GM18499 (cell line): ENCODE measurements around the gene AMACR.
A peak's percentile ranks its signal among the peaks of the same experiment; 100 is the strongest.

Experiments
- ATAC-seq: cut with Tn5 transposase; IDR thresholded peaks from one replicate; pipeline ENCODE4 v1.9.1; 2021; ENCODE audit warnings: moderate number of reproducible peaks; ENCODE audit not compliant: insufficient read depth, unreplicated experiment

The AMACR gene

DNA sequence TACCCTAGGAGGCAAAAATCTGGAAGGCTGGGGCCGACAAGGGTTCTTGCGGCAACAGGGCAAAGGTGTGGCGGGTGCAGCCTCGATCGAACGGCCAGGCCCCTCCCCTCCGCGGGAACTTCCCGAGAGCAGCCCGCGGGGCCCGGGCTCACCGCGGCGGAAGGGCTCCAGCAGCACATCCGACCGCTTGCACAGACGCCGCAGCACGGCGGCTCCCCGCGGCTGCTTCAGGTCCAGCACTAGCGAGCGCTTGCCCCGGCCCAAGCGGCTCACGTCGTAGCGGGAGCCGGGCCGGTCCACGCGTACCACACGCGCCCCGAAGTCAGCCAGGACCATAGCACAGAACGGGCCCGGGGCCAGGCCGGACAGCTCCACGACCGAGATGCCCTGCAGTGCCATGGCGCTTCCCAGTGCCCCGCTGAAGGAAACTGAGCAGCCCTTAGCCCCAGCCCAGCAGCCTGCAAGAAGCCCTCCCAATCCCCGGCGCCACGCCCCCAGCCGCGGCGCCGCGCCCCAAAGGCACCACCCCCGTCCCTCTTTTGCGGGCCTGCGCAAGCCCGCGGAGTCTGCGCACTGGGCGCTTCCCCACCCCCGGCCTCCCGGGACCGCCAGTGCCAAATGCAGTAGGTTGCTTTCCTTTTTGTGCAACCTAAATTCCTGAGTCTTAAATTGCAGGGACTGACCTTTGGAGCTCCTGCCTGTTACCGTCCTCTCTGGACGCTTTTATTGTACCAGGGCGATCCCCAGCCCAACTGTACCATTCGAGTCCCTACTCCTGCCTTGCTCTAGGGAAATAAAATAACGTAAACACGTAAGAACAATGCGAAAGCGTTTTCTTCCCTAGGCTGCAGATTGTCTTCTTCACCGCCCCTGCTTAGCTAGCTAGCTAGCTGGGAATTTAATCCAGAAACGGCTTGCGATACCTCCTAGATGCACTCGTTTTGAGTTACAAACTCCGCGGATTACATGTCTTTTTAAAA, at the start of gene AMACR:
Gene AMACR, minus strand, starts transcription at position 430 of the 980 bp plus-strand sequence. Its CDS starts 31 bp downstream, at position 399.
- peak; percentile 71 for ATAC-seq

GRCh38 chr5:34057569-34057968, 49.7 kb upstream of the AMACR start:
- ATAC-seq, result no peak

DNA sequence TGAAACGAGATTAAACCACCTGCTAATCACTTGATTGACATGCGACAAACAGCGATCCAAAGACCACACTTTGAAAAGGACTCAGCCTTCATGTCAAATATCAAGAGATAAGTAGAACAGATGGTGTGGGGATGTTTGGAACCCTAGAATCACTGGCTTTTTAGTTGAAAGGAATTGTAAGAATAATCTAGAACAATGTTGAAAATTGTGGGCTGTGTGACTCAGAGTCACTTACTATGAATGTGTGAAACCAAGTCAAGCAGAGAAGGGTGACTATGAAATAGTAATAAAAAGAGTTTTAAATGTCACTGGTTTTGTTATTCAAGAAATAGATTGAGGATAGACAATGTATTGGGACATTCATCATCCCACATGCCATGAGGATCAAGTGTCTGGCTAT, 49.3 kb upstream of the AMACR start:
- ATAC-seq, result no peak

GRCh38 chr5:34055667-34056066, 47.8 kb upstream of the AMACR start:
- no peak for ATAC-seq

DNA sequence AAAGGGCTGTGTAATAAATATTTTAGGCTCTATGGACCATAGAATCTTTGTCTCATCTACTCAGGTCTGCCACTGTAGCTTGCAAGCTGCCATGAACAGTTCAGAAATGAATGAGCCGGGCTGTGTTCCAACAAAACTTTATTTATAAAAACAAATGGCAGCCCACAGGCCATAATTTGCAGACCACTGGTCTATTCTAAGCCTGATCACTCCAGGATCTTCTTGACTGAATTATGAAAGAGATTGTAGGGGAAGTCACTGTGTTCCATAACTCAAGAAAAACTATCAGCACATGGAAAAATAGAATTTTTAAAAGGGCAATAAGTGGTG, 46.5 kb upstream of the AMACR start:
- ATAC-seq, result no peak

GRCh38 chr5:34053571-34054399, 45.9 kb upstream of the AMACR start:
- ATAC-seq, result no peak

GRCh38 chr5:34053133-34053532, 45.3 kb upstream of the AMACR start:
- ATAC-seq, result no peak

GRCh38 chr5:34051374-34051980, 43.6 kb upstream of the AMACR start:
- no peak for ATAC-seq

DNA sequence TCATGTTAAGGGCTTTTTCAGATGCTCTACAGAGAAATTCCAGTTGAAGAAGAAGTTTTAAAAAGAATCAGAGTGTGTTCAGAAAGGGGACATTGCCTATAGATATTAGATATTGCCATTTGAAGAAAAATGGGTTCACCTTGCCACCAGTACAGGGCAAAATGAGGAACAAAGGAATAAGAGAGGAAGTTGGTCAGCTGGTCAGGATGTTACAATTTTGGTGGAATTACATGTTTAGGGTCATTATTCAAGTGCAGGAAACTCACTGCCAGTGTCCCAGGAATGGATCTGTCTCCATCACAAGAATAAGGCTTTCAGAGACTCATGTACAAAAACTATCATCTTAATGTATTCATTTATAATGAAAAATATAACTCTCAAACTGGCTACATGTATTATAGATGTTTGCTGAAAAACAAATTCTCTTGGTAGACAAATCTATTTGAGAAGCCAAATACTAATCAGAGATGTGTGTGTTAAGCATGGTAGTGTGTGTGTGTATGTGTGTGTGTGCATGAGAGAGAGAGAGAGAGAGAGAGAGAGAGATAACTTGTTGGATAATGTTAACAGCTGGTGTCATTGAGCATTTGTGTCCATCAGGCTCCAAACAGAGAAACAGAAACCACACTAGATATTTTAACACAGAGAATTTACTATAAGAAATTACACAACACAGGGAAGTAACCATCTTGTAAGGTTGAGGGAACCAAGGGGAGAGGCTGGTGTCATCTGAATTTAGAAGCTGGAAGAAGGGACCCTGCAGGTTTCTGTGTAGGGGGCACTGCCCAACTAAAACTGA, 40.1 kb upstream of the AMACR start:
- ATAC-seq, result no peak

DNA sequence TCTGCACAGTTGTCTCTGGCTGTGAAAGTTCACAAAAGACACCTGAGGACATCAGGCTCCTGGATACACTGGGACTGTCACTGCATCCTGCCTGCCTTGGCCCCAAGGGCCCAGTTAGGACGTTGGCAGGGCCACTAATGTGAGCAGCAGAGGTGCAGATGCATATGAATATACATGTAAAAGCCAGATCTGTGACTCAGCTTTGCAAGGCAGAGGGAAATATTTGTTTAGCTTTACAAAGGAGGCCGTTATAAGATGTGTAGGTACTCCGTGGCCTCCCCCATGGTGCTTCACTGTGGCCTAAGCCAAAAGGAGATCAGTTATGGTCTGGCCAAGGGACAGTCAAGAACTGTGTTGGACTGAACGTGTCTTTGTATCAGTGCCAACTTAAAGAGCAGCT, 39.3 kb upstream of the AMACR start:
- ATAC-seq, result no peak

DNA sequence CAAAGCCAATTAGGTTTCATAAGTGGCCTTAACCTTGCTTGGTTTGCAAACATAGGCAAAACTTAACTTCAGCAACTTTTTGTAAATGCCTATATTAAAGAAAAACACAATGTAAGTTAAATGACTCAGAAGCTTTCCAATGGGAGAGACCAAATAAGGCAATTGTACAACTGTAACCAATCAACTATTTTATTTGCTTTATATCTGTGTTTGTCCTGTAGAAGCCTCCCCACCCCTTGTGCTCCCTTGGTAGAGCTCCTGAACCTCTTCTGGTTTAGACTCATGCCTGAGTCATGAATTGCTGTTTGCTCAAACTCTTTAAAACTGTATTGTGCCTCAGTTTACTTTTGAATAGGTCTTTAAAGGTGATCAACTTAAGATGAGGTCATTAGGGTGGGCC, 38.1 kb upstream of the AMACR start:
- no peak for ATAC-seq

- no peak for ATAC-seq
These were observed 37.2 kb upstream of the AMACR start for GRCh38 chr5:34045023-34045422.

DNA sequence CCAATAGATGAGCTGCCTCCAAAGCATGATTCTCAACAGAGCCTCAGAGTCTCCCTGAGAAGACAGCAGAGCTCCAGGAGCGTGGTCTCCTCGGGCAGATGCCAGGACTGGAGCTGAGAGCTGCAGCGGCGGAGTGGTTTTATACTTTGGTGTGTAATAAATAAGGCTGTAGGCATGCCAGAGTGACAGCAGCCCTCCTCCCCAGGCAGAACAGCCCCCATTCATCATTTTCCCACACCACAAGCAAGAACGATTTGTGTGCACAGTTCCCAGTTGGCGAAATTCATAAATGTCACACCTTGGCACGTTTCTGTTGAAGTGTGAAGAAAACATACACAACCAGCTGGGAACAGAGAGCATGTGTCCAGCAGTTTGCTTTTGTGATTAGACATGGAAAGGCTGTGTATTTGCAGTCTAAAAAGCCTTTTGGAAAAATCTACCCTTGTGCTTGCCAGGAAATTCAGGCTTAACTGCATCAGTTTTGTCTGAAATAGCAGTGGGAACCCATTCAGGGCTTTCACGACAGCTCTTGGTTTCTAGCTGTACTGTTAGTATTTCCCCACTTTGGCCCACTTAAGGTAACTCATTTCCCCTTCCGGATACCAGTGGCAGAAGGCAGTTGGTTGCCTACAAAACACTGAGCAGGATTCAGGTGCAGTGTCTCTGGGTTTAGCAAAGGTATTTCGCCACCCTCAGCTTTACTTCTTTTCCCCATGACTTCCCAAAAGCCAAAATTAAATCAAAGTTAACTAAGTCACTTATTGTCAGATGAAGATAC, 35.4 kb upstream of the AMACR start, which contains the start of gene C1QTNF3:
Gene C1QTNF3, minus strand, starts transcription at position 115 of the 778 bp plus-strand sequence. Its CDS starts 88 bp downstream, at position 27.
- ATAC-seq, result no peak

GRCh38 chr5:34042321-34042720, 34.5 kb upstream of the AMACR start:
- no peak for ATAC-seq

GRCh38 chr5:34041247-34041972, 33.6 kb upstream of the AMACR start:
- ATAC-seq, result no peak

DNA sequence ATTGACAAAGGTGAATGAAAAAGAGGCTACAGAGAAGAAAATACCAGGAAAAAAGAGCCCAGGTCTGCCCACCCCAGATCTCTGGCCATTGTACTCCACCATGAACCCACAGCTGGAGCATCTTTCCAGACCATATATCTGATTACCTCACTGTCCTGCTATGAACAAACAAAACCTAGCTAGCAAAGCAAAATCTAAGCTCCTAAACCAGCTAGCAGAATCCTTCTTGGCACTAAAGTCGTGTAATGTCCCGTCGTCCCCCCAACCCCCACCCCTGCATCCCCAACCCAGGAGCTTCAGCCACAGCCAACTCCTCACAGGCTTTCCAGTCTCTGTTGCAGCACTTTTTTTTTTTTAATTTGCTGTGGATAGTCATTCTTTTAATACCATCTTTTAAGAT, 32.6 kb upstream of the AMACR start:
- ATAC-seq, result no peak

DNA sequence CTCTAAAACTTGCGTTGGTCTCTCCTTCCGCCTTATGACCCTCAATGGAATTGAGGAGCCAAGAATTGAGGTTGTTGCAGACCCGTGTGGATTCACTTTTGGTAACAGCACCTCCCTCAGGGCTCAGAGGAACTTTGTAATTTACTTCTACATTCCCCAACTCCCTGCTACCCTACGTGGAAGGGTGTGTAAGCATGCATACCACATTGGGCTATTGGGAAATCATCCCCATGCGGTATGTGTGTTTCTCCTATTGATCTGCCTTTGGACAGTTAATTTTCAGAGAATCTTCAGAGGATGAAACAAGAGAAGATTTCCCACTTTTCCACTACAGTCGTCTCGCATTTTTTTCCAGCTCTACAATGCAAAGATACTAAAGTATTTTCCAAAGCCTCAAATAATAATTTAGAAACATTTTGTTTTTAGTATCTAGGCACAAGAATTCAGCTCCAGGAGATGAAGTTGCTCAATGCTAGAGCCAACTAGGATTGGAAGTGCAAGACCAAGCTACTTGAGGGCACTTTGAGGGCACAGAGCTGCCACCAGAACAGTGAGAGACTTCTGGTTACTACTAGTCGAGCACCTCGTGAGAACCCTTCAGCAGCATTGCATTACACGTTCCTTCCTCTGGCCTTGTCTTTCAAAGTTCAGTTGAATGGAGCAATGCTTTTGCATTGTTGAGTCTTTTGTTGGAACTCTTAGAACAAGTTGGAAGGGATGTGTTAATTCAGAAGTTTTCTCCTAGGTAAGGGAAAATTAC, 31.7 kb upstream of the AMACR start:
- ATAC-seq, result no peak

DNA sequence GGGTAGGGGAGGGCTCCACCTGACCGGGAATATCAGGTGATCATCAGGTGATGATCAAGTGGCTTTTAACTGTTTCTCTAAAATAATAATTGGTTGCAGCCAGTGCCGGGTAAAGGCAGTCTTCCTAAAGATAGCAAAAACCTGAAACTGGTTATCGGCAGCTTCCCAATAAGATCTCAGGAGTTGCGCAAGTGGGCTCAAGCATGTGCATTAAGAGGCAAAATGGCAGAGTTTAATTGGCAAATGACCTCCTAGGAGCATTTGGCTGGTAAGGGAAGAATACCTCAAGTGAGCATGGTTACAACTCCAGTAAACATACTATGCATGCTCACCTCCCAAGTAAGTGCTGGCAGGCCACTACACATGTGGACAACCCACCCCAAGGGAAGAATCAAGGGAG, 31.0 kb upstream of the AMACR start:
- no peak for ATAC-seq
